Ovary (tissue), 9 donors: Measurements from ENCODE around the gene PUSL1. TPM values are rescaled to one million over a fixed set of nuclear protein-coding genes. Genes with fewer than 3 reads are reported as not detected.
A peak's percentile ranks its signal among the peaks of the same experiment; 100 is the strongest.

Source experiments
- DNase-seq, 5 donors: peaks; one replicate each; pipeline ENCODE4 v3.0.0-alpha.2; 2019 to 2020
- H3K27ac ChIP-seq, 2 donors: fragments of 200-600 bp; one replicate each; pipeline versions ENCODE4 v1.5.1 to v1.8.0; 2019 to 2022
- H3K27me3 ChIP-seq: fragments of 200-600 bp; one replicate; pipeline ENCODE4 v1.8.0; 2022
- H3K36me3 ChIP-seq: fragments of 200-600 bp; sonication (generic); one replicate; pipeline ENCODE4 v1.5.1; 2019
- H3K4me1 ChIP-seq: one replicate; pipeline ENCODE4 v1.8.1; 2013; ENCODE audit warnings: mild to moderate bottlenecking, moderate library complexity; ENCODE audit not compliant: insufficient read depth
- H3K4me3 ChIP-seq: fragments of 200-600 bp; sonication (generic); one replicate; pipeline ENCODE4 v1.5.1; 2017
- H3K9me3 ChIP-seq, 2 donors: fragments of 200-600 bp in 1 of 2; sonication (generic) in 1 of 2; one replicate each; pipeline versions ENCODE4 v1.5.1 to v1.8.1; 2013 to 2019; ENCODE audit warnings: mild to moderate bottlenecking in 1 of 2, moderate library complexity in 1 of 2
- CTCF ChIP-seq, 3 donors: fragments of 450-650 bp in 2 of 3; fragments of 200-600 bp in 1 of 3; IDR thresholded peaks; one replicate each; pipeline versions ENCODE4 v1.5.1 to v1.8.0; 2016 to 2022; ENCODE audit warnings: antibody characterized with exemption in 3 of 3, mild to moderate bottlenecking in 1 of 3
- EP300 ChIP-seq: sonication (generic); formaldehyde crosslinking; IDR thresholded peaks from one replicate; pipeline ENCODE4 v1.6.1; 2017; ENCODE audit warnings: antibody characterized with exemption
- POLR2A ChIP-seq: fragments of 450-650 bp; IDR thresholded peaks from one replicate; pipeline ENCODE4 v1.6.1; 2017; ENCODE audit warnings: antibody characterized with exemption, mild to moderate bottlenecking, moderate library complexity
- WGBS, 3 donors: extraction: QIAGEN DNeasy Blood & Tissue Kit in 1 of 3; methylation state at CpG; one replicate each; pipeline versions ENCODE4 v1.1.5 to v1.1.7; 2013 to 2017; 5-methylcytosine and 5-hydroxymethylcytosine counted together
- intact Hi-C, 4 donors: fragments of 100-400 bp; cut with DNase I; formaldehyde crosslinking; loops; one replicate each; pipeline versions ENCODE4 v1.11.0 to v1.15.1; 2022 to 2023
- microRNA-seq, 3 donors: library from miRNA; unstranded; fragments of <30 nt; microRNA quantifications; one replicate each; pipeline versions ENCODE4 to v1.2.0, GENCODE V29; 2019 to 2020
- polyA plus RNA-seq, 2 donors: library from polyadenylated mRNA; stranded (reverse); fragments of 200-250 nt in 1 of 2; fragments of 350-450 nt in 1 of 2; fragmentation: Illumina TruSeq in 1 of 2; extraction: RNeasy Lipid Tissue Mini Kit (QIAGEN cat#74804) in 1 of 2; gene quantifications; one replicate each; pipeline ENCODE4 v1.2.3, GENCODE V29; 2013 to 2014
- small RNA-seq: library from RNA; depleted of rRNA; stranded (forward); fragments of <200 nt; gene quantifications from one replicate; pipeline ENCODE3, GENCODE V24; 2016
- total RNA-seq, 7 donors: library from RNA; depleted of rRNA in 2 of 7; stranded (reverse); fragments of >200 nt in 2 of 7; fragmentation: NEBNext Ultra II Directional in 3 of 7; extraction: Animal tissue kit (Norgen Biotek cat#: 25700) in 3 of 7; gene quantifications; one replicate each; pipeline versions ENCODE4 v1.1.0 to v1.2.4, GENCODE V29; 2016 to 2023
- donor health status: DM: no; HTN: no; CAD: no; lungs with moderate emphysema.
- donor health status: DM: no; HTN: no; CAD: no.
- donor health status: Bipolar disorder and iron deficiency.
- donor health status: DM: yes; HTN: yes; CAD: no.
- donor health status: DM: no; HTN: no; CAD: no.
- donor health status: DM: yes; HTN: yes; CAD: no.

The PUSL1 gene
- total and polyA plus RNA-seq, 9 donors, result 0.18 to 27.6 (median 20.8) TPM

- H3K4me1 ChIP-seq, result peaks cover 12% of the 10 kb centered on the region
- H3K27me3 ChIP-seq, result no peaks in the 10 kb centered on the region
- H3K36me3 ChIP-seq, result no peaks in the 10 kb centered on the region
- H3K27ac ChIP-seq, result peak overlapping the region; percentile 88 to 92
- intact Hi-C loops, result no loop called here
- H3K4me3 ChIP-seq, result no peak overlapping the region
- peak; percentile 35 to 70 (median 42) for DNase-seq
- no peak for TF ChIP-seq POLR2A
- TF ChIP-seq CTCF (IDR thresholded peaks at IDR 0.05), result no peak
- TF ChIP-seq EP300, result no peak
- WGBS, 3 donors, result 60 to 67% (median 66%) methylated on average over 20 of the region's 20 CpGs
- no peaks in the 10 kb centered on the region for H3K9me3 ChIP-seq
These were observed 52.2 kb downstream of the PUSL1 start for GRCh38 chr1:1360506-1361169.

Small RNA genes within 50 kb of the gene (microRNA-seq; reads per million reads assigned to microRNA genes)
- gene MIR6726 (0.18 to 3.5 (median 0.75) reads per million in 3 donors), gene MIR6727 (0 to 0.47 (median 0.18) reads per million in 3 donors), gene MIR6808 (0 to 0.32 (median 0) reads per million in 3 donors)

Small RNA genes within 50 kb of the gene (small RNA-seq; reads per million reads assigned to genes)
- not detected for gene MIR6726

Other genes starting within 250 kb of the PUSL1 start
- gene RNF223, start 234.3 kb upstream of the PUSL1 start, total RNA-seq, result under 1 TPM in 2 of 7 donors, not detected in 5; 0.36 to 0.92 TPM
- gene RNF223, start 234.3 kb upstream of the PUSL1 start, polyA plus RNA-seq, result not detected
- 10 to 100 TPM in 4 of 7 donors, 1 to 10 TPM in 3; 5.3 to 22.1 (median 10.7) TPM for gene C1orf159, start 192.5 kb upstream of the PUSL1 start, total RNA-seq
- gene C1orf159, start 192.5 kb upstream of the PUSL1 start, polyA plus RNA-seq, result 1 to 10 TPM in 1 of 2 donors, under 1 TPM in 1; 0.28 to 8.5 TPM
- 1 to 10 TPM in 3 of 7 donors, under 1 TPM in 2, not detected in 2; 0.60 to 7.0 (median 1.1) TPM for gene TTLL10, start 134.7 kb upstream of the PUSL1 start, total RNA-seq
- gene TTLL10, start 134.7 kb upstream of the PUSL1 start, polyA plus RNA-seq, result not detected
- 1 to 10 TPM in 1 of 7 donors, under 1 TPM in 2, not detected in 4; 0.23 to 1.4 (median 0.41) TPM for gene TNFRSF18, start 102.0 kb upstream of the PUSL1 start, total RNA-seq
- gene TNFRSF18, start 102.0 kb upstream of the PUSL1 start, polyA plus RNA-seq, result under 1 TPM in 1 of 2 donors, not detected in 1; 0.10 TPM
- gene TNFRSF4, start 94.4 kb upstream of the PUSL1 start, total RNA-seq, result 1 to 10 TPM in 3 of 7 donors, under 1 TPM in 4; 0.37 to 1.8 (median 0.71) TPM
- 1 to 10 TPM in 1 of 2 donors, not detected in 1; 2.5 TPM for gene TNFRSF4, start 94.4 kb upstream of the PUSL1 start, polyA plus RNA-seq
- gene SDF4, start 76.6 kb upstream of the PUSL1 start, total RNA-seq, result 100 to 1,000 TPM in 4 of 7 donors, 10 to 100 TPM in 3; 57.1 to 145 (median 116) TPM
- gene SDF4, start 76.6 kb upstream of the PUSL1 start, polyA plus RNA-seq, result 100 to 1,000 TPM in 1 of 2 donors, 10 to 100 TPM in 1; 32.5 to 128 TPM
- 10 to 100 TPM; 13.0 to 21.9 (median 18.0) TPM for gene B3GALT6, start 76.4 kb upstream of the PUSL1 start, total RNA-seq
- 1 to 10 TPM; 7.0 to 9.4 TPM for gene B3GALT6, start 76.4 kb upstream of the PUSL1 start, polyA plus RNA-seq
- 1 to 10 TPM in 5 of 7 donors, under 1 TPM in 2; 0.92 to 4.8 (median 1.5) TPM for gene C1QTNF12, start 61.9 kb upstream of the PUSL1 start, total RNA-seq
- gene C1QTNF12, start 61.9 kb upstream of the PUSL1 start, polyA plus RNA-seq, result 1 to 10 TPM in 1 of 2 donors, not detected in 1; 1.2 TPM
- 10 to 100 TPM; 35.8 to 55.6 (median 49.3) TPM for gene UBE2J2, start 34.7 kb upstream of the PUSL1 start, total RNA-seq
- gene UBE2J2, start 34.7 kb upstream of the PUSL1 start, polyA plus RNA-seq, result 10 to 100 TPM; 36.0 to 40.4 TPM
- 10 to 100 TPM in 1 of 7 donors, 1 to 10 TPM in 6; 6.3 to 10.2 (median 9.1) TPM for gene SCNN1D, start 28.2 kb upstream of the PUSL1 start, total RNA-seq
- gene SCNN1D, start 28.2 kb upstream of the PUSL1 start, polyA plus RNA-seq, result 1 to 10 TPM in 1 of 2 donors, under 1 TPM in 1; 0.27 to 7.9 TPM
- gene ACAP3, start 667 bp upstream of the PUSL1 start, total RNA-seq, result 10 to 100 TPM; 23.1 to 62.4 (median 46.4) TPM
- 10 to 100 TPM in 1 of 2 donors, 1 to 10 TPM in 1; 3.5 to 33.4 TPM for gene ACAP3, start 667 bp upstream of the PUSL1 start, polyA plus RNA-seq
- gene INTS11, start 16.1 kb downstream of the PUSL1 start, total RNA-seq, result 100 to 1,000 TPM; 102 to 135 (median 109) TPM
- 100 to 1,000 TPM in 1 of 2 donors, 10 to 100 TPM in 1; 72.6 to 119 TPM for gene INTS11, start 16.1 kb downstream of the PUSL1 start, polyA plus RNA-seq
- gene CPTP, start 16.2 kb downstream of the PUSL1 start, total RNA-seq, result 10 to 100 TPM; 13.8 to 21.0 (median 14.8) TPM
- 10 to 100 TPM in 1 of 2 donors, 1 to 10 TPM in 1; 2.4 to 18.3 TPM for gene CPTP, start 16.2 kb downstream of the PUSL1 start, polyA plus RNA-seq
- gene TAS1R3, start 22.7 kb downstream of the PUSL1 start, total RNA-seq, result under 1 TPM in 6 of 7 donors, not detected in 1; 0.07 to 0.40 (median 0.23) TPM
- under 1 TPM in 1 of 2 donors, not detected in 1; 0.24 TPM for gene TAS1R3, start 22.7 kb downstream of the PUSL1 start, polyA plus RNA-seq
- gene DVL1, start 40.8 kb downstream of the PUSL1 start, total RNA-seq, result 10 to 100 TPM; 38.0 to 85.2 (median 64.9) TPM
- 10 to 100 TPM in 1 of 2 donors, 1 to 10 TPM in 1; 2.1 to 51.2 TPM for gene DVL1, start 40.8 kb downstream of the PUSL1 start, polyA plus RNA-seq
- gene MXRA8, start 50.0 kb downstream of the PUSL1 start, total RNA-seq, result 100 to 1,000 TPM in 5 of 7 donors, 10 to 100 TPM in 2; 63.8 to 206 (median 131) TPM
- gene MXRA8, start 50.0 kb downstream of the PUSL1 start, polyA plus RNA-seq, result 100 to 1,000 TPM in 1 of 2 donors, 10 to 100 TPM in 1; 40.3 to 193 TPM
- gene AURKAIP1, start 66.6 kb downstream of the PUSL1 start, total RNA-seq, result 10 to 100 TPM; 63.7 to 94.0 (median 73.2) TPM
- gene AURKAIP1, start 66.6 kb downstream of the PUSL1 start, polyA plus RNA-seq, result 10 to 100 TPM in 1 of 2 donors, 1 to 10 TPM in 1; 6.0 to 81.3 TPM
- gene CCNL2, start 90.7 kb downstream of the PUSL1 start, total RNA-seq, result 100 to 1,000 TPM; 159 to 245 (median 196) TPM
- 100 to 1,000 TPM in 1 of 2 donors, 10 to 100 TPM in 1; 71.1 to 217 TPM for gene CCNL2, start 90.7 kb downstream of the PUSL1 start, polyA plus RNA-seq
- 100 to 1,000 TPM in 1 of 7 donors, 10 to 100 TPM in 6; 79.9 to 130 (median 93.1) TPM for gene MRPL20, start 98.7 kb downstream of the PUSL1 start, total RNA-seq
- 100 to 1,000 TPM; 113 to 120 TPM for gene MRPL20, start 98.7 kb downstream of the PUSL1 start, polyA plus RNA-seq
- gene ANKRD65, start 112.7 kb downstream of the PUSL1 start, total RNA-seq, result 10 to 100 TPM in 5 of 7 donors, 1 to 10 TPM in 2; 4.5 to 48.8 (median 16.4) TPM
- gene ANKRD65, start 112.7 kb downstream of the PUSL1 start, polyA plus RNA-seq, result 10 to 100 TPM in 1 of 2 donors, 1 to 10 TPM in 1; 5.0 to 13.3 TPM
- 10 to 100 TPM; 11.1 to 73.5 (median 44.9) TPM for gene VWA1, start 127.1 kb downstream of the PUSL1 start, total RNA-seq
- gene VWA1, start 127.1 kb downstream of the PUSL1 start, polyA plus RNA-seq, result 10 to 100 TPM in 1 of 2 donors, under 1 TPM in 1; 0.20 to 14.2 TPM
- 1 to 10 TPM in 6 of 7 donors, under 1 TPM in 1; 0.53 to 5.3 (median 3.6) TPM for gene ATAD3C, start 141.1 kb downstream of the PUSL1 start, total RNA-seq
- gene ATAD3C, start 141.1 kb downstream of the PUSL1 start, polyA plus RNA-seq, result 1 to 10 TPM in 1 of 2 donors, under 1 TPM in 1; 0.83 to 4.3 TPM
- gene ATAD3B, start 163.2 kb downstream of the PUSL1 start, total RNA-seq, result 10 to 100 TPM; 13.1 to 26.5 (median 19.6) TPM
- gene ATAD3B, start 163.2 kb downstream of the PUSL1 start, polyA plus RNA-seq, result 10 to 100 TPM in 1 of 2 donors, 1 to 10 TPM in 1; 1.0 to 15.0 TPM
- gene ATAD3A, start 203.6 kb downstream of the PUSL1 start, total RNA-seq, result 10 to 100 TPM in 6 of 7 donors, 1 to 10 TPM in 1; 7.6 to 23.9 (median 17.8) TPM
- gene ATAD3A, start 203.6 kb downstream of the PUSL1 start, polyA plus RNA-seq, result 10 to 100 TPM in 1 of 2 donors, 1 to 10 TPM in 1; 2.8 to 11.0 TPM
- 10 to 100 TPM in 3 of 7 donors, 1 to 10 TPM in 4; 6.2 to 20.8 (median 9.9) TPM for gene TMEM240, start 232.0 kb downstream of the PUSL1 start, total RNA-seq
- gene TMEM240, start 232.0 kb downstream of the PUSL1 start, polyA plus RNA-seq, result 10 to 100 TPM in 1 of 2 donors, not detected in 1; 30.3 TPM